ENCODE data around the gene JPH4. TPM values are rescaled to one million over a fixed set of nuclear protein-coding genes. Genes with fewer than 3 reads are reported as not detected.

Gene JPH4
- total RNA-seq, 1 donor from 2014 or later: 4.7 TPM

GRCh38 chr14:23617539-23617938 is 38.9 kb upstream of the JPH4 start:
- H3K4me1 ChIP-seq: no peaks in the 10 kb centered on the region
- no peaks in the 10 kb centered on the region for H3K36me3 ChIP-seq
- no peak for DNase-seq (ENCODE audit: low spot score in 2 of 2)
- no peak overlapping the region for H3K27ac ChIP-seq
- H3K9me3 ChIP-seq: no peaks in the 10 kb centered on the region
- intact Hi-C loops (cut with DNase I): no loop called here
- H3K4me3 ChIP-seq: no peak overlapping the region
- no peak for TF ChIP-seq CTCF (IDR thresholded peaks at IDR 0.05)
- no peaks in the 10 kb centered on the region for H3K27me3 ChIP-seq

- intact Hi-C loops (cut with DNase I): no loop called here
- Histone ChIP-seq H3K4me3 (no peak overlapping the region), H3K27me3 (no peaks in the 10 kb centered on the region), H3K27ac (no peak overlapping the region), H3K4me1 (no peaks in the 10 kb centered on the region), H3K9me3 (no peaks in the 10 kb centered on the region), H3K36me3 (no peaks in the 10 kb centered on the region)
- no peak for TF ChIP-seq CTCF (IDR thresholded peaks at IDR 0.05)
- no peak for DNase-seq (ENCODE audit: low spot score in 2 of 2)
These were observed 37.3 kb upstream of the JPH4 start for GRCh38 chr14:23615856-23616255.

DNA sequence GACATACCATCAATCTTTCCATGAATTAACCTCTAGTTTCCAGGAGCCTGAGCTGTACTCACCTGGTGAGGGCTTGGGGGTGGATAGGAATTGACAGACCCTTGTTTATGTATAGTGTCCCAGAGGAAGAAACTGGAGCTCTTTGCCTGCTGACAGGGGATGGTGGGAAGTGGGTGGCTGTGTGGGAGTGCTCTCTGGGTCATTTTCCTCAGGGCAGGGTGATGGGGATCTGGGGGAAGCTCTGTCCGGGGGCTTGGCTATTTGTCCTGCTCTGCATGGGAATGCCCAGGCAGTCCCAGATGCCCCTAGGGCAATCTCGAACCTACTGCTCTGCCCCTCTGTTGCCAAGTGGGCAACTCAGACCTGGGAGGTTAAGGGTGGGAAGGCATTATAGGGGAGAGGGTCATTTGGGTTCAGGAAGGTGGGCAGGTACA is 35.8 kb upstream of the JPH4 start:
- Histone ChIP-seq H3K4me1 (no peaks in the 10 kb centered on the region), H3K9me3 (no peaks in the 10 kb centered on the region), H3K4me3 (no peak overlapping the region), H3K27ac (no peak overlapping the region), H3K36me3 (no peaks in the 10 kb centered on the region), H3K27me3 (no peaks in the 10 kb centered on the region)
- DNase-seq (ENCODE audit: low spot score in 2 of 2): no peak
- intact Hi-C loops (cut with DNase I): no loop called here
- no peak for TF ChIP-seq CTCF (IDR thresholded peaks at IDR 0.05)

DNA sequence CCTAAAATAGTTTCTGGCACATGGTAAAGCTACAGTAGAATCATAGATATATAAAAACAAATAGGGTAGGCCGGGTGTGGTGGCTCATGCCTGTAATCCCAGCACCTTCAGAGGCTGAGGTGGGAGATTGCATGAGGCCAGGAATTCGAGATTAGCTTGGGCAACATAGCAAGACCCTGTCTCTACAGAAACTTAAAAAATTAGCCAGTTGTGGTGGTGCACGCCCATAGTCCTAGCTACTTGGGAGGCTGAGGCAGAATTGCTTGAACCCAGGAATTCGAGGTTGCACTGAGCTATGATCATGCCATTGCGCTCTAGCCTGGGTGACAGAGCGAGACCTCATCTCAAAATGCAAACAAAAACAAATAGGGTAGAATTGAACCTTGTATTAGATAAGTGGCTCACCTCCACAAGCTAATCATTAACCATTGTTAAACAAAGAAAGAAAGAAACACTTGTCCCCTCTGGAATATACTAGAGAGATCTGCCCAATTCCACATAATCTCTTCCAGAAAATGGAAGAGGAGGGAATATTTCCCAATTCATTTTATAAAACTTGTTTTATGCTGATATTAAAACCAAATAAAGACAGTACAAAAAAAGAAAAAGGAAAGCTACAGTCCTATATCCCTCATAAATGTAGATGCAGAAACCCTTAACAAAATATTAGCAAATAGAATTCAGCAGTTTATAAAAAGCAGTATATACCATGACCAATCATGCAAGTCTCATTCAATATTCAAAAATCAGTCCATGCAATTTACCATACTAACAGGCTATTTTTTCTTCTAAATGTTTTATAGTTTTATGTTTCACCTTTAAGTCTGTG is 34.9 kb upstream of the JPH4 start:
- no peaks in the 10 kb centered on the region for H3K9me3 ChIP-seq
- H3K4me3 ChIP-seq: no peak overlapping the region
- no peaks in the 10 kb centered on the region for H3K27me3 ChIP-seq
- no peak overlapping the region for H3K27ac ChIP-seq
- H3K36me3 ChIP-seq: no peaks in the 10 kb centered on the region
- intact Hi-C loops (cut with DNase I): no loop called here
- H3K4me1 ChIP-seq: no peaks in the 10 kb centered on the region
- no peak for DNase-seq (ENCODE audit: low spot score in 2 of 2)
- TF ChIP-seq CTCF (IDR thresholded peaks at IDR 0.05): no peak

GRCh38 chr14:23612802-23613201 is 34.2 kb upstream of the JPH4 start:
- Histone ChIP-seq H3K4me1 (no peaks in the 10 kb centered on the region), H3K27me3 (no peaks in the 10 kb centered on the region), H3K27ac (no peak overlapping the region), H3K9me3 (no peaks in the 10 kb centered on the region), H3K4me3 (no peak overlapping the region), H3K36me3 (no peaks in the 10 kb centered on the region)
- intact Hi-C loops (cut with DNase I): no loop called here
- DNase-seq (ENCODE audit: low spot score in 2 of 2): no peak
- TF ChIP-seq CTCF (IDR thresholded peaks at IDR 0.05): no peak
